ENCODE results near the gene C17orf67. TPM values are rescaled to one million over a fixed set of nuclear protein-coding genes. Genes with fewer than 3 reads are reported as not detected.

C17orf67 gene
- total RNA-seq, 1 donor from 2014 or later = 3.8 TPM

DNA sequence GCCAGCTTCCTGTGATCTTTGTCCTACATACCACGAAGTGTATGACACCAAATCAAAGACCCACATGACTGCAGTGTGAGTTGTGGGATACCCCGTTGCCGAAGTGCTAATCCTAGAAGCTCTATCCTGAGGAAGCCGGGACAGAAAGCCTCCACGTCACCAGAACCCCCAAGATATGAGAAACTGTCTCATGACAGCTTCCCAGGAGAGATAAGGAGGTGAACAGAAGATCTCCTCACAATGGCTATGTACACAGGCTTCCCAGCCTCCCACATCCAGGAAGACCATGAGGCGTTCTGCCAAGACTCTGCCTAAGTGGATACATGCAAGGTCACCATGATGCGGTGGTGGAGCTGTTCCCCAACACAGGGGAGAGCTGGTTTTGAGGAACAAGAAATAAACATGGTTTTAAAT is 43.1 kb upstream of the C17orf67 start:
- peaks cover 3% of the 10 kb centered on the region for H3K27me3 Mint-ChIP-seq (ENCODE audit: low read depth)
- no peaks in the 10 kb centered on the region for H3K36me3 Mint-ChIP-seq
- H3K9me3 Mint-ChIP-seq = peaks cover 12% of the 10 kb centered on the region
- no peak overlapping the region for H3K4me3 Mint-ChIP-seq
- no peak overlapping the region for H3K27ac Mint-ChIP-seq
- DNase-seq (ENCODE audit: low spot score in 2 of 2, unreplicated experiment in 2 of 2) = no peak
- TF ChIP-seq CTCF (IDR thresholded peaks at IDR 0.05; ENCODE audit: unreplicated experiment) = no peak
- no peaks in the 10 kb centered on the region for H3K4me1 Mint-ChIP-seq

GRCh38 chr17:56870081-56870651 is 36.4 kb upstream of the C17orf67 start:
- Mint-ChIP-seq H3K4me1 (peaks cover 5% of the 10 kb centered on the region), H3K27ac (no peak overlapping the region), H3K36me3 (no peaks in the 10 kb centered on the region), H3K4me3 (no peak overlapping the region), H3K27me3 (ENCODE audit: low read depth) (no peaks in the 10 kb centered on the region), H3K9me3 (no peaks in the 10 kb centered on the region)
- TF ChIP-seq CTCF (IDR thresholded peaks at IDR 0.05; ENCODE audit: unreplicated experiment) = no peak
- no peak for DNase-seq (ENCODE audit: low spot score in 2 of 2, unreplicated experiment in 2 of 2)

- TF ChIP-seq CTCF (IDR thresholded peaks at IDR 0.05; ENCODE audit: unreplicated experiment) = no peak
- Mint-ChIP-seq H3K9me3 (no peaks in the 10 kb centered on the region), H3K36me3 (no peaks in the 10 kb centered on the region), H3K27me3 (ENCODE audit: low read depth) (no peaks in the 10 kb centered on the region), H3K4me1 (peaks cover 5% of the 10 kb centered on the region), H3K4me3 (no peak overlapping the region), H3K27ac (no peak overlapping the region)
- DNase-seq (ENCODE audit: low spot score in 2 of 2, unreplicated experiment in 2 of 2) = no peak
Observed at GRCh38 chr17:56868716-56869115, 35.0 kb upstream of the C17orf67 start.

DNA sequence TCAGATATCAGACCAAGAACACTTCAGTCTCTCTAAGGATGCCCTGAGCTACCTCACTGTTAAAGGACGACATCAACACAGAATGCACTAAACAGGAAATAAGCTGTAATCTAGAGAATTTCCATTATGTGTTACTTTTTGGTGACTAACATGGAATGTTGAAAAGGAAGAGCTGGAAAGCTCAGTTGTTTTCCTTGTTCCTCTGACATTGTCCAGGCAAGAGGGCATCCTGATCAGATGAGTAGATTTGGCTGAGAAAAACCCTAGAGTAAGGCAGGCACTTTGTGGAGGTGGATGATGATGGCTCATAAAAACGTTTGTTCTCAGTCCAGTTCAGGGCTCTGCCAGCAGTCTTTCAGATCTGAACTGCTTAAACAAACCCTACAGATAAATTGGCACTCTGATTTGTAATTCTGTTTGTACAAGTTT is 34.2 kb upstream of the C17orf67 start:
- Mint-ChIP-seq H3K27me3 (ENCODE audit: low read depth) (no peaks in the 10 kb centered on the region), H3K4me1 (peaks cover 5% of the 10 kb centered on the region), H3K9me3 (no peaks in the 10 kb centered on the region), H3K27ac (no peak overlapping the region), H3K36me3 (no peaks in the 10 kb centered on the region), H3K4me3 (no peak overlapping the region)
- no peak for DNase-seq (ENCODE audit: low spot score in 2 of 2, unreplicated experiment in 2 of 2)
- TF ChIP-seq CTCF (IDR thresholded peaks at IDR 0.05; ENCODE audit: unreplicated experiment) = no peak

- peaks cover 5% of the 10 kb centered on the region for H3K36me3 Mint-ChIP-seq
- H3K4me1 Mint-ChIP-seq = peaks cover 5% of the 10 kb centered on the region
- no peak for TF ChIP-seq CTCF (IDR thresholded peaks at IDR 0.05; ENCODE audit: unreplicated experiment)
- no peaks in the 10 kb centered on the region for H3K27me3 Mint-ChIP-seq (ENCODE audit: low read depth)
- no peaks in the 10 kb centered on the region for H3K9me3 Mint-ChIP-seq
- no peak overlapping the region for H3K27ac Mint-ChIP-seq
- DNase-seq (ENCODE audit: low spot score in 2 of 2, unreplicated experiment in 2 of 2) = no peak
- no peak overlapping the region for H3K4me3 Mint-ChIP-seq
Observed at GRCh38 chr17:56866496-56866895, 32.8 kb upstream of the C17orf67 start.

DNA sequence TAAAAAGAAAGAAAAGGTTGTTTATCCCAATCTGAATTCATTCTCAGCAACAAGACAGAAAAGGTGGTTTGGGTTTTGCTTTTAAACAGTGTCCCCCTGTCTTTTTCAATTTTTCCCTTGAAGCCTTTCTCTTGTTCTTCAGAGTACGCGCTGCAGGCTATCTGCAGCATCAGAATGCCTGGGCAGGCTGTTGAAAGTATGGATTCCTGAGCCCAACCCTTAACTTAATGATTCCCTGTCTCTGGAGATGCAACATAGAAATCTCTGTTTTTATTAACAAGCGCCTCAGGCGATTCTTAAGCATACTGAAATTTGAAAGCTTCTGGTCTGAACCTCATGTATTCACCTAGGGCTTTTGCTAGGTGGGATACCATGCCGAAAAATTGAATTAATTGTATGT is 32.4 kb upstream of the C17orf67 start:
- Mint-ChIP-seq H3K27me3 (ENCODE audit: low read depth) (no peaks in the 10 kb centered on the region), H3K36me3 (peaks cover 5% of the 10 kb centered on the region), H3K27ac (no peak overlapping the region), H3K4me3 (no peak overlapping the region), H3K9me3 (no peaks in the 10 kb centered on the region), H3K4me1 (peaks cover 5% of the 10 kb centered on the region)
- TF ChIP-seq CTCF (IDR thresholded peaks at IDR 0.05; ENCODE audit: unreplicated experiment) = no peak
- DNase-seq (ENCODE audit: low spot score in 2 of 2, unreplicated experiment in 2 of 2) = no peak
